HG03354 (cell line): ENCODE measurements around the gene TUBB3.
"Not testable (repeated sequence)": the region's sequence is repeated elsewhere in the genome, so short reads cannot be mapped to it uniquely, and the experiment has no call there.

Source experiments
- ATAC-seq: cut with Tn5 transposase; IDR thresholded peaks from one replicate; pipeline ENCODE4 v1.9.1; 2021; ENCODE audit warnings: mild to moderate bottlenecking; ENCODE audit not compliant: unreplicated experiment, poor library complexity, severe bottlenecking

TUBB3 gene

GRCh38 chr16:89957216-89957785 lies 34.2 kb downstream of the TUBB3 start:
- no peak for ATAC-seq

- no peak for ATAC-seq
Measured at GRCh38 chr16:89958068-89958467, 34.9 kb downstream of the TUBB3 start.

GRCh38 chr16:89958596-89958995 lies 35.5 kb downstream of the TUBB3 start:
- ATAC-seq = no peak

- ATAC-seq = no peak
Measured at GRCh38 chr16:89960966-89961365, 37.8 kb downstream of the TUBB3 start.

GRCh38 chr16:89961920-89962319 lies 38.8 kb downstream of the TUBB3 start:
- no peak for ATAC-seq

GRCh38 chr16:89962754-89963498 lies 39.8 kb downstream of the TUBB3 start:
- no peak for ATAC-seq

GRCh38 chr16:89964201-89964600 lies 41.1 kb downstream of the TUBB3 start:
- ATAC-seq = no peak

GRCh38 chr16:89965447-89966225 lies 42.5 kb downstream of the TUBB3 start:
- ATAC-seq = no peak

GRCh38 chr16:89966756-89967155 lies 43.6 kb downstream of the TUBB3 start:
- no peak for ATAC-seq

GRCh38 chr16:89967436-89967835 lies 44.3 kb downstream of the TUBB3 start:
- ATAC-seq = not testable (repeated sequence)

- ATAC-seq = not testable (repeated sequence)
Measured at GRCh38 chr16:89968074-89968473, 44.9 kb downstream of the TUBB3 start.

- ATAC-seq = no peak
Measured at GRCh38 chr16:89969741-89970410, 46.7 kb downstream of the TUBB3 start.

GRCh38 chr16:89971495-89972243 lies 48.5 kb downstream of the TUBB3 start:
- ATAC-seq = peak; percentile 4

GRCh38 chr16:89972244-89973234 lies 49.4 kb downstream of the TUBB3 start:
- peak; percentile 88 for ATAC-seq

GRCh38 chr16:89973235-89973634 lies 50.1 kb downstream of the TUBB3 start:
- ATAC-seq = no peak

- ATAC-seq = no peak
Measured at GRCh38 chr16:89973654-89974335, 50.7 kb downstream of the TUBB3 start.

- ATAC-seq = no peak
Measured at GRCh38 chr16:89974870-89975269, 51.7 kb downstream of the TUBB3 start.

- peak; percentile 65 for ATAC-seq
Measured at GRCh38 chr16:89981414-89981813, 58.3 kb downstream of the TUBB3 start.
